Effector memory CD4-positive, alpha-beta T cell (primary cell): ENCODE data around the gene NONO.
"Not testable (repeated sequence)": the region's sequence is repeated elsewhere in the genome, so short reads cannot be mapped to it uniquely, and the experiment has no call there.

Experiments used
- DNase-seq, 3 donors: peaks; one replicate each; pipeline ENCODE4 v3.0.0-alpha.2; 2020
- H3K27ac ChIP-seq: 2 replicates; pipeline ENCODE4 v1.7.0; 2013; ENCODE audit warnings: mild to moderate bottlenecking, low read length, moderate library complexity; ENCODE audit not compliant: insufficient read depth, poor library complexity, severe bottlenecking
- H3K27me3 ChIP-seq: replicated peaks from 2 replicates; pipeline ENCODE4 v1.7.0; 2013; ENCODE audit warnings: mild to moderate bottlenecking, low read length; ENCODE audit not compliant: insufficient read depth, control insufficient read depth, poor library complexity, severe bottlenecking
- H3K36me3 ChIP-seq: 2 replicates; pipeline ENCODE4 v1.7.0; 2013; ENCODE audit warnings: mild to moderate bottlenecking, low read length, moderate library complexity; ENCODE audit not compliant: control insufficient read depth, insufficient read depth
- H3K4me1 ChIP-seq: 2 replicates; pipeline ENCODE4 v1.7.0; 2013; ENCODE audit warnings: low read length, mild to moderate bottlenecking; ENCODE audit not compliant: control insufficient read depth, insufficient read depth, poor library complexity, severe bottlenecking
- H3K4me3 ChIP-seq: 2 replicates; pipeline ENCODE4 v1.7.0; 2013; ENCODE audit warnings: low read length, low read depth, mild to moderate bottlenecking; ENCODE audit not compliant: insufficient read depth, poor library complexity, severe bottlenecking
- H3K9me3 ChIP-seq: 2 replicates; pipeline ENCODE4 v1.7.0; 2013; ENCODE audit warnings: mild to moderate bottlenecking, low read length, moderate library complexity; ENCODE audit not compliant: control insufficient read depth

The NONO gene

DNA sequence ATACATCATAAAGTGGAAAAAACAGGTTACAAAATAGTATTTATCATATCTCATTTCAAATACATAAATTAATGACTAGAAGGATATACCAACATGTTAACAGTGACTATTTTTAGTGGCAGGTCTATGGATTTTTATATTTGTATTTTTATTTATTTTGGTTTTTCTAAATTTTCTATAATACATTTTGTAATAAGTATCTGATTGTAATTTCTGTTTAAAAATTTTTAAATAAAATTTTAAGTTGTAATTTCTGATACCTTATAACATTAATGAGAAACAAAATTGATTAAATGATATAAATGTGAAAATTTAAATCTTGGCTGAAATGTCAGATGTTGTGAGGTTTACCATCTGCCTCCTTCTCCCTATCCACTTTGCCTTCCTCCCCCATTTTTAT lies 2.5 kb downstream of the NONO start:
- Histone ChIP-seq H3K4me3 (no peak overlapping the region), H3K4me1 (peaks cover 4% of the 10 kb centered on the region), H3K27me3 (no peaks in the 10 kb centered on the region), H3K9me3 (no peaks in the 10 kb centered on the region), H3K27ac (no peak overlapping the region), H3K36me3 (peaks cover 2% of the 10 kb centered on the region)
- DNase-seq, result no peak

DNA sequence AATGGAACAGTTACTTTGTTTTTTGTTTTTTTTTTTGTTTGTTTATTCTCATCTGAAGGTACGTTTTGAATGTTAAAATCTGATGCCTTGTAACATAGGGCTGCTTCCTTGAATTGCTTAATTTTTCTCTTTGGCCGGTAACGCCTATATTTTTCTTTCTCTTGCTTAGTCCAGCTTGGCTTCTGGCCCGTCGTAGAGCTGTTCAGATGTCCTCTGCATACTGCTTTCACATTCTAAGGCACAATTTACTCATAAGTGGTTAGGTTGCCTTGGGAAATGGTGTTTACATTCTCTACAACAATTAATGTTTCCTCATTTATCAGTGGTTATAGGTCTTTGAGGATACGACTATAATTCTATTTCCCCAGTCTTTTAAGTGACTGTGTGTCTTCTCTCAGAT lies 7.9 kb downstream of the NONO start:
- no peak for DNase-seq
- Histone ChIP-seq H3K4me3 (no peak overlapping the region), H3K36me3 (peaks cover 20% of the 10 kb centered on the region), H3K9me3 (no peaks in the 10 kb centered on the region), H3K27me3 (no peaks in the 10 kb centered on the region), H3K4me1 (peaks cover 2% of the 10 kb centered on the region), H3K27ac (no peak overlapping the region)

DNA sequence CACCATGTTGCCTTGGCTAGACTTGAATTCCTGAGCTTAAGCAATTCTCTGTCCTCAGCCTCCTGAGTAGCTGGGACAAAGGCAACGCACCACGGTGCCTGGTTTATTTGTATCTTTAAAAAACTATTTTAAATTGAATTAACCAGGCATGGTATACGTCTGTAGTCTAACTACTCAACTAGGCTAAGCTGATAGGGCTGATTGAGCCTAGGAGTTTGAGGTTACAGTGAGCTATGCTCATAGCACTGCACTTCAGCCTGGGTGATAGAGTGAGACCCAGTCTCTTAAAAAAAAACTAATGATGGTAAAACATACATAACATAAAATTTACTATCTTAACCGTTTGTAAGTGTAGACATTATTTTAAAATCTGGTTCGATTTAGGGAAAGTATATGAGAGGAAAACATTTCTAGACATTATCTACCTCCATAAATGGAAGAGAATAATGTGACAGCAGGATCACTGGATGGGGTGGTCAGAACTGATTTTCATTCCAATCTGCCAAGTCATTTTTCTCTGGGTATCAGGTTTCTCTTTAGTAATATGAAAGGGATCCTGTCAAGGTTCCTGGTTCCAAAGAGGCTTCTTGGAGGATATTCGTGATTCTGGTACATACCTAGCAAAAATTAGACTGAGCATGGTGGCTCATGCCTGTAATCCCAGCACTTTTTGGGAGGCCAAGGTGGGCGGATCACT lies 9.4 kb downstream of the NONO start:
- no peaks in the 10 kb centered on the region for H3K4me1 ChIP-seq
- peaks cover 28% of the 10 kb centered on the region for H3K36me3 ChIP-seq
- H3K27ac ChIP-seq, result no peak overlapping the region
- H3K27me3 ChIP-seq, result no peaks in the 10 kb centered on the region
- no peak overlapping the region for H3K4me3 ChIP-seq
- no peaks in the 10 kb centered on the region for H3K9me3 ChIP-seq
- no peak for DNase-seq

DNA sequence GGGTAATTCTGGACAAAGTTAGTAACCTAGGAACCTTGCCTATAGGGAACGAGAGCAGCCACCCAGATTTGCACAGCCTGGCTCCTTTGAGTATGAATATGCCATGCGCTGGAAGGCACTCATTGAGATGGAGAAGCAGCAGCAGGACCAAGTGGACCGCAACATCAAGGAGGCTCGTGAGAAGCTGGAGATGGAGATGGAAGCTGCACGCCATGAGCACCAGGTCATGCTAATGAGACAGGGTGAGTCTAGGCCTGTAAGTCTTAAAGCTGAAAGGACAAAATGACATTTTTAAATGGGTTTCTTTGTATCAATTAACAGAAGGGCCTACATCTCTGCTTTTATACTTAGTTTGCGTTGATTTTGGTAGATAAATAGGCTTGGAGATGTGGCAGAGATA lies 13.4 kb downstream of the NONO start:
- Histone ChIP-seq H3K4me1 (no peaks in the 10 kb centered on the region), H3K27me3 (no peaks in the 10 kb centered on the region), H3K27ac (no peak overlapping the region), H3K36me3 (peaks cover 32% of the 10 kb centered on the region), H3K4me3 (no peak overlapping the region), H3K9me3 (no peaks in the 10 kb centered on the region)
- no peak for DNase-seq

DNA sequence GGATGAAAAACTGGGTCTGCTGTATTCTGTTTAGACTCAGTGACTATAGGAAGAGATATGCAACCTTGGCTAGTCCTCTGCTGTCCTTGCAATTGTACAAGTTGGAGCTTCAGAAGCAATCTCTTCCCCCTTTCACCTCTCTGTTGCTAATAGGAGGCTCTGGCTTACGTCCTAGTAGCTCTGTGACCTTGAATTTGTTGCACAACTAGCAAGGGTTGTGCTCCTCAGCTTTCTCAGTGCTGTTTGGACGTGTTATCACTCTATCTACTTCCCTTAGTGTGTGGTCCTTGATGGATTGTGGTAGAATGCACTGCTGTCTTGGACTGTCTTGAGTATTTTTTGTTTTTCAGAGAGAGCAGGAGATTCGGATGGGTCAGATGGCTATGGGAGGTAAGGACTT lies 14.7 kb downstream of the NONO start:
- Histone ChIP-seq H3K36me3 (peaks cover 25% of the 10 kb centered on the region), H3K4me1 (no peaks in the 10 kb centered on the region), H3K4me3 (no peak overlapping the region), H3K9me3 (no peaks in the 10 kb centered on the region), H3K27ac (no peak overlapping the region), H3K27me3 (no peaks in the 10 kb centered on the region)
- no peak for DNase-seq

DNA sequence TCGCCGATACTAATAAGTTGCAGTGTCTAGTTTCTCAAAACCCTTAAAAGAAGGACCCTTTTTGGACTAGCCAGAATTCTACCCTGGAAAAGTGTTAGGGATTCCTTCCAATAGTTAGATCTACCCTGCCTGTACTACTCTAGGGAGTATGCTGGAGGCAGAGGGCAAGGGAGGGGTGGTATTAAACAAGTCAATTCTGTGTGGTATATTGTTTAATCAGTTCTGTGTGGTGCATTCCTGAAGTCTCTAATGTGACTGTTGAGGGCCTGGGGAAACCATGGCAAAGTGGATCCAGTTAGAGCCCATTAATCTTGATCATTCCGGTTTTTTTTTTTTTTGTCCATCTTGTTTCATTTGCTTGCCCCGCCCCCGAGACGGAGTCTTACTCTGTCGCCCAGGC lies 16.6 kb downstream of the NONO start:
- H3K9me3 ChIP-seq, H3K4me1 ChIP-seq, H3K4me3 ChIP-seq, H3K27me3 ChIP-seq, H3K27ac ChIP-seq, DNase-seq: not testable (repeated sequence)
- peaks cover 24% of the 10 kb centered on the region for H3K36me3 ChIP-seq

DNA sequence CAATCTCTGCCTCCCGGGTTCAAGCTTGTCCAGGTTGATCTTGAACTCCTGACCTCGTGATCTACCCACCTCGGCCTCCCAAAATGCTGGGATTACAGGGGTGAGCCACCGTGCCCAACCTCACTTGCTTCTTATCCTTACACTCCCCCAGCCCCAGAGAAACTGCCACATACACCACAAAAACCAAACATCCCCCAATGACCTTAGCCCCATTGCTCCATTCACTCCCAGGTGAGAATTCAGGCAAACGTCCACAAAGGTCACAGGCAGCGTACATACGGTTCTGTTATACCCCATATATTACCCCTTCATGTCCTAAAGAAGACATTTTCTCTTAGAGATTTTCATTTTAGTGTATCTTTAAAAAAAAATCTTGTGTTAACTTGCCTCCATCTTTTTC lies 17.1 kb downstream of the NONO start:
- H3K27ac ChIP-seq, H3K4me3 ChIP-seq, DNase-seq, H3K9me3 ChIP-seq, H3K27me3 ChIP-seq, H3K4me1 ChIP-seq: not testable (repeated sequence)
- peaks cover 24% of the 10 kb centered on the region for H3K36me3 ChIP-seq

DNA sequence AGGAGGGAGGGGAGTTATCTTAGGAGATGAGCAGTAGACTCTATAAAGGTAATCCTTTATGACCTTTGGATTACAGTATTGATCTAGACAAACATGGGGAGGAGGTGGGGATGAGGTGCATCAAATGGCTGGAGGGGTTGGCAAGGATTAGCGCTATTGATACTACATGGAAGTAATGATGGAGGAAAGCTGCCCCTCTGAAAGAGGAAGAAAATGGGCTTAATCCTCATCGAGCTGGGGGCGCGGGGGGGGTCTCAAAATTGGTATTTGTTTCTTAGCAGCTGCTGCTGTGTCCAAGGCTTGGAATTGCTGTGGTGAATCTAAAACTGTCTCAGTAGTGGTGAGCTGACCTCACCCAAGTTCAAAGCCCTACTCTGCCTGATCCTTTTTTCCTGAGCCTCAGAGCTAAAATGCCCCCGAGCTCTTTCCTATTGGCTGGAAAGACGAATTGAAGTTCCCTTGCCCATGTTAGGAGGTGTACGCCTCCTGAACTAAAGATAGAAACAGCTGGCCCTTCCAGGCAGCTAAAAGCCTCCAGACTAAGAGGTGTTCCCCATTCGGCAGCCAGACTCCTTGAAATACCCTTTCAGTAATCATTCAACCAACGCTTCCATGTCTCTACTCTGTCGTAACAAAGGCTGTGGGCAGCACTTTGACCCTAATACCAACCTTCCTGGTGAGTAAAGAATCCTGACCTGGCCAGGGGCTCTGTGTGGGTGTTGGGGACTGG lies 17.9 kb downstream of the NONO start, which contains the start of gene ITGB1BP2:
TSS of gene ITGB1BP2 (plus strand) at position 556 of the 730 bp plus-strand sequence. CDS start at position 613, 57 bp downstream.
- Histone ChIP-seq H3K4me1 (no peaks in the 10 kb centered on the region), H3K27me3 (no peaks in the 10 kb centered on the region), H3K4me3 (no peak within 1 kb of the TSS), H3K36me3 (peaks cover 21% of the 10 kb centered on the region), H3K9me3 (no peaks in the 10 kb centered on the region), H3K27ac (no peak within 1 kb of the TSS)
- no peak for DNase-seq

DNA sequence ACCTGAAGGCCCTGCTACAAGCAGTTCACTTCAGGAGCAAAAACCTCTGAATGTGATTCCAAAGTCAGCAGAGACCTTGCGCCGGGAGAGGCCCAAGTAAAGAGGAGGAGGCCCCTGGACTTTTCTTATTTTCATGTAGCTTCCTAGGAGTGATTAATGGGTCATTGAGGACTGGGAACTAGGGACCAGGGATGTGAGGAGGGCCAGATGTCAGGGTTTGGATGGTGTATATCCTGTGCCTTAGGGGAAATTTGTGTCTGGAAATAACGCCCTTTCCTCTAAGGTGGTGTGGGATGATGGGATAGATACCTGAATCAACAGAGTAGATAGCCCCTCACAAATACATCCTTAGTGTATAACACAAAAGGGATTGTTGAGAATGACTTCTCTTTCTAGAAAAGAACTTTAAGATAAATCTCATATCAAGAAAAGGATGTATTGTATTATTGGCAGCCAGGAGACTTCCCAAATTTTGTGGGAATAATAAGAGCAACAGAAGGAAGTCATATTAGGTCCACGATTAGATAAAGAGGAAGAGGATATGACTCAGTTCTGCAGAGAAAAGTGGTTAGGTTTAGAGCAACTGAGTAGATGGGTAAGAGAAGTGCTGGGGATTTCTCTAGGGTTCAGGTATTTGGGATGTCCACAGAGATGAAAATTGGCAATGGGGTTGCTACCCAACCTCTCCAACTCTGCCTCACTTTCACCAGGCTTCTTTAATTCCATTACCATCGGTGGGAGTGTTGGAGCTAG lies 19.2 kb downstream of the NONO start:
- H3K27ac ChIP-seq, result no peak overlapping the region
- H3K9me3 ChIP-seq, result no peaks in the 10 kb centered on the region
- H3K4me3 ChIP-seq, result no peak overlapping the region
- DNase-seq, result no peak
- H3K27me3 ChIP-seq, result no peaks in the 10 kb centered on the region
- H3K4me1 ChIP-seq, result no peaks in the 10 kb centered on the region
- peaks cover 13% of the 10 kb centered on the region for H3K36me3 ChIP-seq

DNA sequence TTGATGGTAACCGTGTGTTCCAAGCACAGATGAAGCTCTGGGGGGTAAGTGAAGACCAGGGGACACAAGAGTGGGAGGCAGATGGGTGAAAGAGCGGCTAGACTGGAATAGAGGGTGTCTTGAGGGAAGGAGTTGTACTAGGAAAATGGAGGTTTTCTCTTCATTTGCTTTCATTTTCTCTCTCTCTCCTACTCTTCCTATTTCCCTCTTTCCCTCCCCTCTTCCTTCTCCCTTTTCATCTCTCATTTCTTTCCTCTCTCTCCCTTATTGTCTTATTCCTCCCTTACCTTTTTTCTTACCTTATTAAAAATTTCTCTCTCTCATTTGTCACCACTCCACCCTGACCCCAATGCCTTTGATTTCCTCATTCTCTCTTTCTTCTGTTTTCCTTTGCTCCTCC lies 21.1 kb downstream of the NONO start:
- H3K4me1 ChIP-seq, result no peaks in the 10 kb centered on the region
- H3K27ac ChIP-seq, result no peak overlapping the region
- DNase-seq, result no peak
- H3K36me3 ChIP-seq, result peaks cover 3% of the 10 kb centered on the region
- no peaks in the 10 kb centered on the region for H3K9me3 ChIP-seq
- no peaks in the 10 kb centered on the region for H3K27me3 ChIP-seq
- no peak overlapping the region for H3K4me3 ChIP-seq
